Stimulated activated naive CD4-positive, alpha-beta T cell (primary cell): Measurements from ENCODE around the gene ZNG1C.
"Not testable (repeated sequence)": the region's sequence is repeated elsewhere in the genome, so short reads cannot be mapped to it uniquely, and the experiment has no call there.

Experiments
- DNase-seq, 6 experiments: peaks; one replicate each; lab custom pipeline; 2025; lab: John Stamatoyannopoulos, UW

Gene ZNG1C

GRCh38 chr9:68241683-68242082 is at the start of gene ZNG1C:
Gene ZNG1C, plus strand, starts transcription at chr9:68241983. Its CDS starts 49 bp downstream, at chr9:68242032.
- DNase-seq = not testable (repeated sequence)

- DNase-seq = not testable (repeated sequence)
These were observed 654 bp downstream of the ZNG1C start for GRCh38 chr9:68242437-68242836.

GRCh38 chr9:68281041-68281440 is 39.3 kb downstream of the ZNG1C start:
- DNase-seq = not testable (repeated sequence)

- DNase-seq = not testable (repeated sequence)
These were observed 60.8 kb downstream of the ZNG1C start, which contains the start of gene FOXD4L3 for GRCh38 chr9:68302567-68302966. Gene FOXD4L3, plus strand, starts transcription at chr9:68302867. Its CDS starts 85 bp downstream, at chr9:68302952.

- not testable (repeated sequence) for DNase-seq
These were observed 62.0 kb downstream of the ZNG1C start for GRCh38 chr9:68303771-68304170.

GRCh38 chr9:68304212-68304611 is 62.4 kb downstream of the ZNG1C start:
- not testable (repeated sequence) for DNase-seq

- DNase-seq = not testable (repeated sequence)
These were observed 63.0 kb downstream of the ZNG1C start for GRCh38 chr9:68304777-68305176.

GRCh38 chr9:68305680-68306285 is 64.0 kb downstream of the ZNG1C start:
- not testable (repeated sequence) for DNase-seq

- not testable (repeated sequence) for DNase-seq
These were observed 64.7 kb downstream of the ZNG1C start for GRCh38 chr9:68306391-68306964.

- not testable (repeated sequence) for DNase-seq
These were observed 65.3 kb downstream of the ZNG1C start for GRCh38 chr9:68307127-68307526.

GRCh38 chr9:68307654-68308053 is 65.9 kb downstream of the ZNG1C start:
- not testable (repeated sequence) for DNase-seq

GRCh38 chr9:68311208-68311607 is 69.4 kb downstream of the ZNG1C start:
- not testable (repeated sequence) for DNase-seq

GRCh38 chr9:68318209-68318608 is 76.4 kb downstream of the ZNG1C start:
- DNase-seq = not testable (repeated sequence)

GRCh38 chr9:68323749-68324148 is 82.0 kb downstream of the ZNG1C start:
- DNase-seq = not testable (repeated sequence)

- not testable (repeated sequence) for DNase-seq
These were observed 82.7 kb downstream of the ZNG1C start for GRCh38 chr9:68324518-68324917.

- DNase-seq = not testable (repeated sequence)
These were observed 87.3 kb downstream of the ZNG1C start for GRCh38 chr9:68329106-68329505.

GRCh38 chr9:68330531-68331173 is 88.9 kb downstream of the ZNG1C start:
- not testable (repeated sequence) for DNase-seq

GRCh38 chr9:68332122-68332521 is 90.3 kb downstream of the ZNG1C start:
- not testable (repeated sequence) for DNase-seq

- DNase-seq = not testable (repeated sequence)
These were observed 94.2 kb downstream of the ZNG1C start for GRCh38 chr9:68335935-68336334.

- DNase-seq = not testable (repeated sequence)
These were observed 95.0 kb downstream of the ZNG1C start for GRCh38 chr9:68336639-68337339.

- DNase-seq = not testable (repeated sequence)
These were observed 96.2 kb downstream of the ZNG1C start for GRCh38 chr9:68338000-68338399.
